Neural cell (in vitro differentiated cells): ENCODE results near the gene SMIM23.

Experiments
- CTCF ChIP-seq: fragments of 450-650 bp; IDR thresholded peaks from 2 replicates; pipeline ENCODE4 v1.5.1; 2014; ENCODE audit warnings: antibody characterized with exemption, mild to moderate bottlenecking, moderate library complexity; ENCODE audit not compliant: poor library complexity, severe bottlenecking
- EP300 ChIP-seq: fragments of 450-650 bp; conservative IDR thresholded peaks from 2 replicates; pipeline ENCODE4 v1.6.1; 2014; ENCODE audit warnings: antibody characterized with exemption, mild to moderate bottlenecking, moderate library complexity; ENCODE audit not compliant: poor library complexity, severe bottlenecking
- EZH2 ChIP-seq: fragments of 200-600, 300-800 bp; shearing (Covaris generic), sonication (generic); IDR thresholded peaks from 2 replicates; pipeline ENCODE4 v1.6.1; 2014; ENCODE audit warnings: antibody characterized with exemption, low read length, borderline replicate concordance, mild to moderate bottlenecking; ENCODE audit not compliant: insufficient read depth, poor library complexity, severe bottlenecking
- POLR2AphosphoS5 ChIP-seq: IDR thresholded peaks from 2 replicates; pipeline ENCODE4 v1.6.1; 2012
- RAD21 ChIP-seq: fragments of 450-650 bp; conservative IDR thresholded peaks from 2 replicates; pipeline ENCODE4 v1.6.1; 2014; ENCODE audit warnings: antibody characterized with exemption, mild to moderate bottlenecking, moderate library complexity
- REST ChIP-seq: IDR thresholded peaks from 2 replicates; pipeline ENCODE4 v1.6.1; 2012; ENCODE audit warnings: borderline replicate concordance
- SMC3 ChIP-seq: fragments of 450-650 bp; conservative IDR thresholded peaks from 2 replicates; pipeline ENCODE4 v1.6.1; 2014; ENCODE audit warnings: antibody characterized with exemption, mild to moderate bottlenecking, moderate library complexity; ENCODE audit not compliant: poor library complexity
- TAF1 ChIP-seq: IDR thresholded peaks from 2 replicates; pipeline ENCODE4 v1.6.1; 2012; ENCODE audit warnings: low read depth

GRCh38 chr5:171840066-171840465 is 54.4 kb downstream of the SMIM23 start:
- TF ChIP-seq EZH2 (no peak), POLR2AphosphoS5 (no peak), CTCF (no peak), SMC3 (no peak), EP300 (no peak), TAF1 (no peak), REST (no peak), RAD21 (no peak)
